ENCODE data around the gene TTLL13.

- no peak for TF ChIP-seq CTCF (IDR thresholded peaks at IDR 0.05)
- no peak for TF ChIP-seq POLR2A (IDR thresholded peaks at IDR 0.05)
Measured at GRCh38 chr15:90212221-90213098, 36.9 kb upstream of the TTLL13 start.

All from lower leg skin (tissue), 3 donors.